CD4-positive, alpha-beta T cell treated with Interleukin-6 at 100 ng/mL for 8 hours (primary cell): ENCODE data around the gene NPIPB12.
"Not testable (repeated sequence)": the region's sequence is repeated elsewhere in the genome, so short reads cannot be mapped to it uniquely, and the experiment has no call there.

Source experiments
- DNase-seq: peaks from one replicate; pipeline ENCODE4 v3.0.0-alpha.2; 2020; ENCODE audit warnings: mixed read lengths, low spot score

Gene NPIPB12

DNA sequence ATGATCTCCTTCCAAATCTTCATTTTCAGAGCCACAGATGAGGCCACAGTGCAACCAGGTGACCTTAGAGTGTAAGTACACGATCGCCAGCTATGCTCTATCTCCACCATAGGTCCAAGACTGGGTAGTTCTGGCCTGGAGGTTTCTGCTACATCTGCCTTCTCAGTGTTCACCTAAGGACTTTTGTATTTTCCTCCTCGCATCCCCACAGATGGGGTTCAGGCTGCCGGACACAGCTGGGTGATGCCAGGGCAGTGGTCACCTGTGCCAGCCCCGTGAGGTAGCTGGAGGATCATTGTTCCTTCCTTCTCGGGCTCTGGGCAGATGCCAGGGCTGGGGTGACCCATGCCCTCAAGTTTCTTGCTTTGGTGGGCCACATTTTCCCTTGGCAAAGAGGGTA is at the start of gene NPIPB12:
Gene NPIPB12 (minus strand): TSS at position 101 of the 400 bp plus-strand sequence.
- not testable (repeated sequence) for DNase-seq

DNA sequence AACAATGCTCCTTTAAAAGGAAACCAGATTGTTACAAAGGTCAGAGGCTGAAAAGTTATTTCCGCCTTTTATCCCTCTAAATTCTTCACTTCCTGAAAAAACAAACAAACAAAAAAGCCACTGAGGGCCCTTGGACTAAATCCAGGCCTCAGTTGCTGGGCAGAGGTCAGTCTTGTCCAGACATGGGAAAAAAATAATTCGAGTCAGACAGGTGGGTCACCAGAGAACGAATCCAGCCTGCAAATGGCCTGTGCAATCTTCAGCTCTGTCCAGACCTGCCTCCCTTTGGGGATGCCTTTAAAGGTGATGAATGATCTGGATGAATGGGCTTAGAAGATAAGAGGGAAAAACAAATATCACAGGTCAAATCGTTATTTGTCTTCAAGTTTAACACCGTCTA is 15.3 kb upstream of the NPIPB12 start:
- not testable (repeated sequence) for DNase-seq

DNA sequence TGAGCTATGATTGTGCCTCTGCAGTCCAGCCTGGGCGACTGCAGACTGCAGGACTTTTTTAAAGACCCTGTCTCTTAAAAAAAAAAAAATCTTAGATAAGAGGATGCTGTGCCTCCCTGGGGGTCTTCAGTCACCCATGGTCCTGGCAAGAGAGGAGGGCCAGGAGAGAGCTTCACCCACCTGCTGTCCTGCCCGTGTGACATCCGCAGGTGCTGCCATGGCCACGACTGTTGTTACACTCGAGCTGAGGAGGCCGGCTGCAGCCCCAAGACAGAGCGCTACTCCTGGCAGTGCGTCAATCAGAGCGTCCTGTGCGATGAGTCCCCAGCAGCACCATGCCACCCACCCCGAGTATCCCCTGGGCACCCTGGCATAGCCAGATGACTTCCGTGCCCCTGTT is 23.9 kb downstream of the NPIPB12 start:
- DNase-seq: not testable (repeated sequence)

DNA sequence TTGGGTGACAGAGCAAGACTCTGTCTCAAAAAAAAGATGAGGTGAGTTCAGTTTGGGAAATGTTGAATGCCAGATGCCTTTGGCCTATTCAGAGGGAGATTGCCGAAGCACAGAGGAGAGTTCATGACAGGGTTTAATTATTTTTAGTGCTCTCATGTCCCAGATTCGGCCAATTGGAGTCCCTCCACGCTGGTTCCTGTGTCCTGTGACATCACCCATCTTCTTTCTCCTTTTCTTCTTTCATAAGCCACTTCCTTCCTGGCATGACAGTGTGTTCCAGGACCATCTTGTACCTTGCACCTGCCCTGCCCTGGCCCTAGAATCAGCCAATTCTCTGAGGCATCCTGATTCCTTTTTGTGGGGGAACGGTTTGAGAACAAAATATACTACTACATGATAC is 34.1 kb downstream of the NPIPB12 start:
- DNase-seq: not testable (repeated sequence)

- not testable (repeated sequence) for DNase-seq
These were observed 36.5 kb downstream of the NPIPB12 start for GRCh38 chr16:29469660-29470059.

DNA sequence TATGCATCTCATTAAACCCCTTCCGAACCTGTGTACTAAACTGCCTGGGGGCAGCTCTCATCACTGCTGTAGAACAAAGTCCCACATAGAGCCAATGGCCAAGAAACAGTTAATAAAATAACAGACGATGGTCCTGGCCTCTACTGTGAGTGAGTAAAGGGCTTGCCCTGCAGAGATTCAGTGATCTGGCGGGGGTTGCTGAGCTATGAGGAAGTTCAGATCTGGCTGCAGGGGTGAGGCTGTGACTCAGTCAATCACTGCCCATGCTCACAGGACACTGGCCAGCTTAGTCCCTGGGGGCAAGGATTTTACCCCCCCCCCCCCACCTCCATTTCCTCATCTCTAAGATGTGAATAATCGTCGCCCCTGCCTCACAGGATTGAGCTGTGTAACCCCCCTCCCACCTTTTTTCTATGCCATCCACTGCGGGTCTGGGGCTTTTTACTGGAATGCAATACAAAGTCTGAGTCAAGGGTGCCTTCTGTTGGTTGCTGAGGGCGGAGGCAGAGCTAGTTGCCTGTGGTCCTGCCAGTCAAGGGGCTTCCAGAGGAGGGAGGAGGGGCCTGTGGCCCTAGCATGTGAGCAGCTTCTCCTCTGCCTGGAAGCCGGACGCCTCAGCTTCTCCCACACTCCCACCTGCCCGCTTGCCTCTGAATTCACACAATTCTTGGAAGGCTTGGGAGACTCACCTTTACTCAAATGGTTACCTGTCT is 38.4 kb downstream of the NPIPB12 start:
- DNase-seq: not testable (repeated sequence)

- not testable (repeated sequence) for DNase-seq
These were observed 39.3 kb downstream of the NPIPB12 start for GRCh38 chr16:29466904-29467303.

GRCh38 chr16:29465985-29466824 is 40.0 kb downstream of the NPIPB12 start:
- not testable (repeated sequence) for DNase-seq

DNA sequence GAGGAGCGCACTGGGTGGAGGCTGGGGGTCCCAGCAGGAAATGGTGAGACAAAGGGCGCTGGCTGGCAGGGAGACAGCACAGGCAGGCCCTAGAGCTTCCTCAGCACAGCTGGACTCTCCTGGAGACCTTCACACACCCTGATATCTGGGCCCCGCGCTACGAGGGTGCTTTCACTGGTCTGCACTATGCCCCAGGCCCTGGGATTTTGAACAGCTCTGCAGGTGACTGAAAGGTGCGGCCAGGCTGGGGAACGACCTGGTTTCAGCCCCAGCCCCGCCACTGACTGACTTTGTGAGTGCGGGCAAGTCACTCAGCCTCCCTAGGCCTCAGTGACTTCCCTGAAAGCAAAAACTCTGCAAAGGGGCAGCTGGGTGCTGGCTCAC is 45.6 kb downstream of the NPIPB12 start:
- not testable (repeated sequence) for DNase-seq

GRCh38 chr16:29459706-29460646 is 46.2 kb downstream of the NPIPB12 start, which contains the start of gene SULT1A4:
SULT1A4 (plus strand) TSS chr16:29459913; CDS start chr16:29461386, 1,473 bp downstream.
- DNase-seq: not testable (repeated sequence)

DNA sequence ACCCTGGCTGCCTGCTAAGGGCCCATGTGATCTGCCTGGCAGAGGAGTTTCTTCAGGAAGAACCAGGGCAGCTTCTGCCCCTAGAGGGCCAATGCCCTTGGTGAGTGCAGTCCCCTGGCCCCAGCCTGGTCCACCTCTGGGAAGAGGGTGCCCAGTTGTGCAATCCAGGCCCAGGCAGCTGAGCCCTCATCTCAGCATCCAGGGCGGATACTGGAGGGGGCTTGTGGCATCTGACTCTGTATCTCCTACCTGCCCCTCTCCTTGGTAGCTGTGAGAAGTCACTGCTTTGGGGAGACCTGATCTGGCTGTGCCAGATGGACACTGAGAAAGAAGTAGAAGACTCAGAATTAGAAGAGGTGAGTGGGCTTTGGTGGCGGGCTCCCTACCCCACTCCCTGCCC is 48.5 kb downstream of the NPIPB12 start:
- DNase-seq: not testable (repeated sequence)

- not testable (repeated sequence) for DNase-seq
These were observed 51.4 kb downstream of the NPIPB12 start for GRCh38 chr16:29454828-29455227.

- not testable (repeated sequence) for DNase-seq
These were observed 51.9 kb downstream of the NPIPB12 start, which contains the start of the genes BOLA2 and SLX1B for GRCh38 chr16:29454269-29454668. BOLA2 (minus strand) TSS chr16:29454351; CDS start chr16:29454253, 98 bp downstream. SLX1B (plus strand) TSS chr16:29454533.

DNA sequence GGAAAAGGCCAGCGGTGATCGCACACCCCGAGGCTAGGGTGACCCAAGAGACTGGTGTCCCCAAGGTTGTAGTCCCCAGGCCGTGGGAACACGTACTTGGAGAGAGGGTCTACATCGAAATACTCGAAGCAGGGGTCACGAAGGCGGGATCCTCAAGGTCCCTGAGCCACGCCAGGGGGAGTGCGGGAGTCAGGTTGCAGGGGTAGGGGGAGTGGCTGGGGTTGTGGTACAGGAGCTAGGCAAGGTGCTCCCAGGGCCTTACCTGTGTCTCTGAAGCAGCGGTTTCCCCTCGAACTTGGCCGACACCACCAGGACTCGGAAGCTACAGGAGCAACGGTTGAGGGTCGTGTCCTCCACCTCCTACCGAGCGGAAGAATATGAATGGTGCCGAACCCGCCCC is 52.5 kb downstream of the NPIPB12 start:
- not testable (repeated sequence) for DNase-seq
